NCI-H2107 treated with DMSO at 0.1 percent for 48 hours (cell line): ENCODE measurements around the gene G6PC1.
"Not testable (repeated sequence)": the region's sequence is repeated elsewhere in the genome, so short reads cannot be mapped to it uniquely, and the experiment has no call there.

Source experiments
- DNase-seq: peaks from one replicate; lab custom pipeline; 2025; ENCODE audit not compliant: unreplicated experiment; lab: John Stamatoyannopoulos, UW

The G6PC1 gene

GRCh38 chr17:42873932-42874695, 26.5 kb upstream of the G6PC1 start:
- not testable (repeated sequence) for DNase-seq

GRCh38 chr17:42877037-42877436, 23.6 kb upstream of the G6PC1 start:
- DNase-seq: no peak

GRCh38 chr17:42878123-42878880, 22.3 kb upstream of the G6PC1 start:
- no peak for DNase-seq

GRCh38 chr17:42878924-42879595, 21.5 kb upstream of the G6PC1 start:
- no peak for DNase-seq

GRCh38 chr17:42879596-42879985, 21.0 kb upstream of the G6PC1 start:
- no peak for DNase-seq

- no peak for DNase-seq
Observed at GRCh38 chr17:42880776-42881310, 19.8 kb upstream of the G6PC1 start.

- DNase-seq: not testable (repeated sequence)
Observed at GRCh38 chr17:42881706-42882105, 18.9 kb upstream of the G6PC1 start.

- DNase-seq: no peak
Observed at GRCh38 chr17:42882166-42882565, 18.4 kb upstream of the G6PC1 start.

- DNase-seq: no peak
Observed at GRCh38 chr17:42883802-42884558, 16.6 kb upstream of the G6PC1 start.

GRCh38 chr17:42885806-42886205, 14.8 kb upstream of the G6PC1 start:
- not testable (repeated sequence) for DNase-seq

GRCh38 chr17:42886283-42887176, 14.1 kb upstream of the G6PC1 start:
- DNase-seq: no peak

GRCh38 chr17:42889809-42890208, 10.8 kb upstream of the G6PC1 start:
- no peak for DNase-seq

GRCh38 chr17:42891539-42892152, 9.0 kb upstream of the G6PC1 start:
- no peak for DNase-seq

GRCh38 chr17:42893359-42893758, 7.2 kb upstream of the G6PC1 start:
- no peak for DNase-seq

- DNase-seq: no peak
Observed at GRCh38 chr17:42894283-42895184, 6.1 kb upstream of the G6PC1 start.

- no peak for DNase-seq
Observed at GRCh38 chr17:42895185-42895555, 5.4 kb upstream of the G6PC1 start.

GRCh38 chr17:42898147-42898811, 2.3 kb upstream of the G6PC1 start:
- no peak for DNase-seq

- not testable (repeated sequence) for DNase-seq
Observed at GRCh38 chr17:42899981-42900380, 618 bp upstream of the G6PC1 start.
